Gastroesophageal sphincter (tissue), 3 donors: Measurements from ENCODE around the gene KAZN.

Experiments
- EP300 ChIP-seq: sonication (generic); formaldehyde crosslinking; IDR thresholded peaks from one replicate; pipeline ENCODE4 v1.6.1; 2017; ENCODE audit warnings: antibody characterized with exemption, mild to moderate bottlenecking
- POLR2A ChIP-seq, 2 donors: fragments of 450-650 bp; IDR thresholded peaks; one replicate each; pipeline ENCODE4 v1.6.1; 2017; ENCODE audit warnings: antibody characterized with exemption in 2 of 2, mild to moderate bottlenecking in 2 of 2, moderate library complexity in 1 of 2
- POLR2AphosphoS5 ChIP-seq: sonication (generic); formaldehyde crosslinking; IDR thresholded peaks from one replicate; pipeline ENCODE4 v1.6.1; 2017; ENCODE audit warnings: antibody characterized with exemption
- TF ChIP-seq, protein P1 (sequence below), 4 experiments: fragments of 200-600 bp in 2 of 4; fragments of 450-650 bp in 2 of 4; sonication (generic) in 1 of 4; IDR thresholded peaks; one replicate each; pipeline ENCODE4 v1.5.1; 2017 to 2019; ENCODE audit warnings: antibody characterized with exemption in 4 of 4, mild to moderate bottlenecking in 2 of 4, moderate library complexity in 2 of 4

DNA sequence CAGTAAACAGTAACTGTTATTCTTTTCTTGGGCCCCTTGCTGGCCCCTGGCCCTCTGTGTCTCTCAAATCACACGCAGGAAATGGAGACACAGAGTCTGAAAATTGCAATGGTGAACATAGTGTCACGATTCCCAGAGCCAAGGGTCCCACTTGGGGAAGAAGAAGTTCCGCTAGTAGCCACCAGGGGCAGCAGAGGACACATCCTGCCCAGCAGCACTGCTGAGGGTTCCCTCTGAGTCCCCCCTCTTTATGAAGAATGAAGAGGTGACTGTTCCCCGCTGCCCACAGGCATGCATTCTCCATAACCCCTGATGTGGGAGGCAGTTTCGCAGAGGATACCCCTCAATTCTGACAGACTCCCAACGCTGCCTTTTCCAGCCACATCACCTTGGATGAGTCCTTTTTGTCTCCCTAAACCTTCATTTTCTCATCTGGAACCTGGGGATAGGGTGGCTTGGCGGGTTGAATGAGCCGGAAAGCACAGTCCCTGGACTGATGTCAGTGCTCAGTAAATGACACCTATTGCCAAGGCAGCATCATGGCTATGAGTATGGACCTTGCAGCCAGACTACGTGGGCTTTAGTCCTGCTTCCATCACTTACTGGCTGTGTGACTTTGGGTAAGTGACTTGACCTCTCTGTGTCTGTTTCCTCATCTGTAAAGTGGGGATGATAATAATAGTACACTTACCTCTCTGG is 317.0 kb downstream of the KAZN start:
- TF ChIP-seq POLR2AphosphoS5 (no peak), POLR2A (IDR thresholded peaks at IDR 0.05) (no peak), EP300 (no peak)
- TF ChIP-seq, protein P1, sequence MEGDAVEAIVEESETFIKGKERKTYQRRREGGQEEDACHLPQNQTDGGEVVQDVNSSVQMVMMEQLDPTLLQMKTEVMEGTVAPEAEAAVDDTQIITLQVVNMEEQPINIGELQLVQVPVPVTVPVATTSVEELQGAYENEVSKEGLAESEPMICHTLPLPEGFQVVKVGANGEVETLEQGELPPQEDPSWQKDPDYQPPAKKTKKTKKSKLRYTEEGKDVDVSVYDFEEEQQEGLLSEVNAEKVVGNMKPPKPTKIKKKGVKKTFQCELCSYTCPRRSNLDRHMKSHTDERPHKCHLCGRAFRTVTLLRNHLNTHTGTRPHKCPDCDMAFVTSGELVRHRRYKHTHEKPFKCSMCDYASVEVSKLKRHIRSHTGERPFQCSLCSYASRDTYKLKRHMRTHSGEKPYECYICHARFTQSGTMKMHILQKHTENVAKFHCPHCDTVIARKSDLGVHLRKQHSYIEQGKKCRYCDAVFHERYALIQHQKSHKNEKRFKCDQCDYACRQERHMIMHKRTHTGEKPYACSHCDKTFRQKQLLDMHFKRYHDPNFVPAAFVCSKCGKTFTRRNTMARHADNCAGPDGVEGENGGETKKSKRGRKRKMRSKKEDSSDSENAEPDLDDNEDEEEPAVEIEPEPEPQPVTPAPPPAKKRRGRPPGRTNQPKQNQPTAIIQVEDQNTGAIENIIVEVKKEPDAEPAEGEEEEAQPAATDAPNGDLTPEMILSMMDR (IDR thresholded peaks at IDR 0.05) = peak in 3 of 4 experiments; percentile 68 to 93 (median 76)
